NCI-H526 treated with DMSO at 0.1 percent for 48 hours (cell line): ENCODE measurements around the gene ARHGAP33.
"Not testable (repeated sequence)": the region's sequence is repeated elsewhere in the genome, so short reads cannot be mapped to it uniquely, and the experiment has no call there.

ENCODE experiments used
- DNase-seq: peaks from one replicate; lab custom pipeline; 2025; lab: John Stamatoyannopoulos, UW

ARHGAP33 gene

GRCh38 chr19:35755131-35755549 lies 20.2 kb upstream of the ARHGAP33 start:
- no peak for DNase-seq

DNA sequence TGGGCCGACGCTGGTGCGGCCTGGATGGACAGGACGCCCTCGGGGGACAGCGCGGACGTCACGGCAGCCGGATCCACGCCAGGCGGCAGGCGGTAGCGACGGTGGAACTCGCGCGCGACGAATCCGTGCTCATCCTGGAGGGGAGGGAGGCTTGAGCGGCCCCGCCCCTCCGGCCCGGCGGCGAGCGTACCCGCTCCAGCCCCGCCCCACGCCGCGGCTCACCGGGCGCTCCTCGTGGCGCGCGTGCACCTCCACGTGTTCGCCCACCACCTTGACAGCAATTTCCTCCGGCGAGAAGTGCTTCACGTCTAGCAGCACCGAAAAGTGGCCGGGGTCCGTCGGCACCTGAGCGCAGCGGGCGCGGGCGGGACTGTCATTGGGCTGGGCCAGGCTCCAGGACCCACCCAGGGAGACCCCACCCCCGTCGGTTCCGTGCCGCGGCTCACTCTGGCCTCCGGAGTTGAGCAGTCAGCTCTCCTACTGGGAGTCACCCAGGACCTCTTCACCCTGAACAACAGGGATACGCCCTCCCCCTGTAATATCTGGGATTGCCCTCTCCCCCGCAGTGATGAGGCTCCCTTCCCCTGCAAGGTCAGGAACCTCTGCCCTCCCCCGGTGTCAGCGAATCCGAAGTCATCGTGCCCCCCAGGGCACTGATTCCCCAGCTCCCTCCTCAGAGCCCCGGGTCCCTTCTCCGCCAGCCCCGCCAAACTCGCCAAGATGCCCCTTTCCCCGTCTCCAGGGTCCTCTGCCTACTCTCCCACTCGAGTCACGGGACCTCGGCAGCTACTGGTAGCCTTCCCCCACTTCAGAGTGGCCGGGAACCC lies 19.6 kb upstream of the ARHGAP33 start:
- no peak for DNase-seq

DNA sequence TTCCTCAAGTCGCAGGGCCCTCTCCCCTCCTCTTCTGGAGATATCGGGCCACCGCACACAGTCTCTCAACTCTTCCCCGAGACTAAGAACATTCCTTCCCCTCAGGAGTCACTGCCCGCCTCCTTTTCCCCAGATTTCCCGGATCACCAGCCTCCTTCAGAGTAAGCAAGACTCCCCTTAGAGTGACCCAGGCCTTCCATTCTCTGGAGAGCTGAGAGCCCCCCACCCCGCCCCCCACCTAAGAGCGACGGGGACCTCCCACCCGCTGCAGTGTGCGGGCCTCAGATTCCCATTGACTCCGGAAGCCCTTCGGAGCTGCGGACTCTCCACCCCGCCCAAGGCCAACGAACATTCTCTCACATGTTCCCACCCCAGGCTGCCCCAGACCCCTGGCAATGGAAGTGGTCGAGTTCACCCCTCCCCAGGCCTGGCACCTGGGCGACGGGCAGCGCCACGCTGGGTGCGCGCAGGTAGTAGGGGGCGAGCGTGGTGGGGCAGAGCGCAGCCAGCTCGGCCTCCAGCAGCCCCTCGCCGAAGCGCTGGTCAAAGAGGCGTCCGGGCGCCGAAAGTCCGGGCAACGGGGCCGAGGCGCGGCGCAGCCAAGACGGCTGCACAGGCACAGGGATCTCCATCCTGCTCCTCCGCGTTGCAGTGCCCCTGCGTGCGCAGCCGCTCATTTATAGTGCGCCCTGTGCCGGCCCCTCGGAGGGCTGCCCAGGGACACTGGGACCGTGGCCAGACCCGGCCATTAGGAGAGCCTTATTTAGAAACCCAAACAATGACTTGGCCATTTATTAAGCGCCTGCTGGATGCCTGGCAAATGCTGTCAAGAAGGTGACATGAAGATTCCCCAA lies 18.8 kb upstream of the ARHGAP33 start, which contains the start of gene HSPB6:
TSS of gene HSPB6 (minus strand) at position 653 of the 854 bp plus-strand sequence. CDS start at position 632, 21 bp downstream.
- DNase-seq: no peak

DNA sequence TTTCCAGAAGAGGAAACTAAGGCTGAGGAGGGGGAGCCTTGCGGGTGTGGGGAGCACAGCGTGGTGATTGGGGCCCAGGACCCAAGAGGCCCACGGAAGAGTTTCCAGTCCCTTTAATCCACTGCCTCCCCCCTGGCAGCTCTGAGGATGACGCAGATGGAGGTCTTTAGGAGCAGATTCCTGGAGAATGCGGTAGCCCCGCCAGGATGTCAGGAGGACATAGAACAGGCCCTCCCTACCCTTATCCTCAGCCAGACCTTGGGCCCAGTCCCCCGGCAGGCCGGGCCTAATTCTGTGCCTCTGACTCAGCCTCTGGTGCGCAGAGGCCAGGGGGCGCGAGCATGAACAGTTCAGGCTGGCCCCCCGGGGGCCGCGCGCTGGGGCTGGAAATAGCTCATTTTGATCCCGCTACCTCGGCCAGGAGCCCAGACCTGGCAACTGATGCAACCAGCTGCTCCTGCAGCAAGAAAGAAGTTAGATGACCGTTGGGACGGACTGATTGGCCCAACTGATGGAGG lies 18.1 kb upstream of the ARHGAP33 start:
- no peak for DNase-seq

DNA sequence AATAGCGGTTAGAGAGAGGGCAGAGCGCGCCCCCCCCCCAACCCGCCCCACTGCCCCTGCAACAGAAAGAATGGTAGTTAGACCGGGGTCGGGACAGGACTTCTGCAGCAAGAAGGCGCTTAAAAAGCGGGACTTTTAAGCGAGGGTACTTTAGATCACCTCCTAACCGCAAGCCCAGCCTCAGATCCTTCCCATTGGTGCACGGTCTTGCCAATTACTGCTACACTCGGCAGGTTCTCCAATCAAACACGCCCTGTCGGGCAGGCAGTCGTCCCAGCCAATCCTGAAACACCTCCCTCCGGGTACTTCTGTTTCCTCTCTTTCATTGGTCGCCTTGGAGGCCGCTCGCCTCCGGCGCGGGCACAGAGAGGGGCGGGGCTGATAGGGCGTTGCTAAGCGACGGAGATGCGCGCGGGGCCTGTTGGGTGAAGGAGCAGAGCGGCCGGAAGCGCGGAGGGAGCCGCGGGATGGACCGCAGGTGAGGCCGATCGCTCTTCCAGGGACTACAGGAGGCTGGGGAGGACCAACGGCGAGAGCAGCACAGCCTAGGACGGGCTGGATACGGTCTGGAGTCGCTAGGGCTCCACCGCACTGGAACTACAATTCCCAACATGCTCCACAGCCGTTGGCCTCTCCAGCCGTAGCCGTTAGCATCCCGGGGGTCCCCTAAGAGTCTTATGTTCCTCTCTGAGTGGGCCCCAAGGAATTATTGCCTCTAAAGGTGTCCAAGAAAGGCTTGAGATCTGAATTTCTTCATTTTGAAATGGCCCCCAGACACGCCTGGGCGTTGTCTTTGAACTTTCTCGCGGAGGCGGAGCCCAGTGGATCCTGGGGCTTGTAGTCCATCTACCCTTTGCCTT lies 17.4 kb upstream of the ARHGAP33 start, which contains the start of gene PROSER3:
TSS of gene PROSER3 (plus strand) at position 428 of the 860 bp plus-strand sequence. CDS start at position 468, 40 bp downstream.
- peak; percentile 100 for DNase-seq

- DNase-seq: no peak
Measured at GRCh38 chr19:35759697-35760096, 15.7 kb upstream of the ARHGAP33 start.

DNA sequence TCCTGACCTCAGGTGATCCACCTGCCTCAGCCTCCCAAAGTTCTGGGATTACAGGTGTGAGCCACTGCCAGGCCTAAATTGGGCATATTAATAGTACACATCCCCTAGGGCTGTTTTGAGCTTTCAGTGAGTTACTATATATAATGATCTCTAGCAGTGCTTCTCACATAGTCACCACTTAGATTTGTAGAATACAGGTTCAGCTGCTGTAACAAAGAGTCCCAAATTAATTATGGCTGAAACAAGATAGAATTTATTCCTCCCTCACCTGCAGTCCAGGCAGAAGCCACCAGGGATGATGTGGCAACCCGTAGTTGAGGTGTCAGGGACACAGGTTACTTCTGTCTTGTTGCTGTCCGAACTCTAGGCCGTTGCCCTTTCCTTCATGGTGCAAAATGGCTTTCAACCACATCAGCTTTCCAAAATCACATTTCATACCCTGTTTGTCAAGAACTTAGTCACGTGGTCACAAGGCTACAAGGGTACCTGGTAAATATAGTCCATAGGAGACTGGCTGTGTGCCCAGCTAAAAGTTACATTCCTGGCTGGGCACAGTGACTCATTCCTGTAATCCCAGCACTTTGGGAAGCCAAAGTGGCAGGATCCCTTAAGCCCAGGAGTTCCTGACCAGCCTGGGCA lies 14.5 kb upstream of the ARHGAP33 start:
- DNase-seq: no peak

DNA sequence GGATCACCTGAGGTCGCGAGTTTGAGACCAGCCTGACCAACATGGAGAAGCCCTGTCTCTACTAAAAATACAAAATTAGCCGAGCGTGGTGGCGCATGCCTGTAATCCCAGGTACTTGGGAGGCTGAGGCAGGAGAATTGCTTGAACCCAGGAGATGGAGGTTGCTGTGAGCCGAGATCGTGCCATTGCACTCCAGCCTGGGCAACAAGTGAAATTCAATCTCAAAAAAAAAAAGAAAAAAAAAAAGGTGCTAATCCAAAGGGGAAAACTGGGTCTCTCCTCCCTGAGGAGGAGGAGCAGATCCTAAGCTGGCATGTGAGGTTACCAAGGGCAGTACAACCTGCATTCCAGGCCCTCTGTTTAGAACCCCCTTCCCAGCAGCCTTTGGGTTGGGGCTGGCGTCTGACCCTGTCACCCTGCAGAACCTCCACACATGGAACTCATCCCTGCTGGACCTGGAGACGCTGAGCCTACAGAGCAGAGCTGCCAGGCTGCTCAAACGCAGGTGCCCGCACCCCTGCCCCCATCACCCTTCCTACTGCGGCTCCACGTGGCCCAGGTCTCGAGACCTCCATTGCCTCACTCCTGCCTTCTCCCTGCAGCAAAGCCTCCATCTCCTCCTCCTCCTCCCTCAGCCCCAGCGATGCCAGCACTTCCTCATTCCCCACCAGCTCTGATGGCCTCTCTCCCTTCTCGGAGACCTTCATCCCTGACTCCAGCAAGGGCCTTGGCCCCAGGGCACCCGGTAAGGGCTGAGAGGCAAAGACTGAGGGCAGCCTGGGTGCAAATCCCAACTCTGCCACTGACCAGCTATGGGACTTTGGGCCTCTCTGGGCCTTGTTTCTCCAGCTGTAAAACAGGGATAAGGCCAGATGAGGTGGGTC lies 10.7 kb upstream of the ARHGAP33 start:
- DNase-seq: no peak

DNA sequence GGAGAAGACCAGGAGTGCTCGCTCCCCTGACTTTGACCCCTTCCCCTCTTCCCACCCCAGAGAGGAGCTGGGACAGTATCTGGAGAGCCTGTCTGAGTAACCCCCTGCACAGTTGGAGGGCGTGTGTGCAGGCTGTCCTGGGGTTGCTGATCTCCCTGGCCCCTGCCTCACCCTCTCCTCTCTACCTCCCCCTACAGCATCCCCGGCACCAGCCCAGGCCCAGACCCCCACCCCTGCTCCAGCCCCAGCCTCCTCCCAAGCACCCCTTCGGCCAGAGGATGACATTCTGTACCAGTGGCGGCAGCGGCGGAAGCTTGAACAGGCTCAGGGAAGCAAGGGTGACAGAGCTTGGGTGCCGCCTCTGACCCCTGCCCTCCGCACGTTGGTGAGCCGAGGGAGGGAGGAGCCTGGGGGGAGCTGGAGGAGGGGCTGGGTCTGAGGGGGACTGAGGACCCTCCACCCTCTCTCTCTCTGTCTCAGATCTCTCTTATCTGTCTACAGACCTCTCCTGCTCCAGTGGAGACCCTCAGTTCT lies 8.7 kb upstream of the ARHGAP33 start:
- no peak for DNase-seq

- DNase-seq: peak; percentile 31
Measured at GRCh38 chr19:35767288-35768081, 7.9 kb upstream of the ARHGAP33 start.

DNA sequence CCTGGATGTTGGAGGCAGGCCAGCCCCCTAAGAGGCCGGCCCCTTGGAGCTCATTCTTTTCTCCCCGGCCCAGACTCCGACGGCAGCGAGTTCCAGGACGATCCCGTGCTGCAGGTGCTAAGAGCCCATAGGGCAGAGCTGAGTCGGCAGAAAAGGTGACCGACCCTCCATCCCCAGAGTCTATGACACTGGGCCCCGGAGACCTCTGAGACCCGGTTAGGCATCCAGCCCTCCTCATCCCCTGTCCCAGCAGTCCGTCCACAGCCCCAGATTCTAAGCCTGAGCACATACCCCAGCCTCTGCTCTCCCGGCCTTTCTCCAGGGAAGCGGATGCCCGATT lies 7.3 kb upstream of the ARHGAP33 start:
- DNase-seq: no peak

DNA sequence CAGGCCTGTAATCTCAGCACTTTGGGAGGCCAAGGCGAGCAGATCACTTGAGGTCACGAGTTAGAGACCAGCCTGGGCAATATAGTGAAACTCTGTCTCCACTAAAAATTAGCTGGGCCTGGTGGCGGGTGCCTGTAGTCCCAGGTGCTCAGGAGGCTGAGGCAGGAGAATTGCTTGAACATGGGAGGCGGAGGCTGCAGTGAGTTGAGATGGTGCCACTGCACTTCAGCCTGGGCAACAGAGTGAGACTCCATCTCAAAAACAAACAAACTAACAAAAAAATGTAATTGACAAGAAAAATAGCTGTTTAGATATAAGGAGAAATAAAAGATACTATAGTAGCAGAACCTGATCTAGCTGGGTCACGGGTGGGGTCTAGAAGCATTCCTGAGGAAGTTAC lies 3.0 kb upstream of the ARHGAP33 start:
- not testable (repeated sequence) for DNase-seq

GRCh38 chr19:35773020-35773806 lies 2.2 kb upstream of the ARHGAP33 start:
- DNase-seq: no peak

DNA sequence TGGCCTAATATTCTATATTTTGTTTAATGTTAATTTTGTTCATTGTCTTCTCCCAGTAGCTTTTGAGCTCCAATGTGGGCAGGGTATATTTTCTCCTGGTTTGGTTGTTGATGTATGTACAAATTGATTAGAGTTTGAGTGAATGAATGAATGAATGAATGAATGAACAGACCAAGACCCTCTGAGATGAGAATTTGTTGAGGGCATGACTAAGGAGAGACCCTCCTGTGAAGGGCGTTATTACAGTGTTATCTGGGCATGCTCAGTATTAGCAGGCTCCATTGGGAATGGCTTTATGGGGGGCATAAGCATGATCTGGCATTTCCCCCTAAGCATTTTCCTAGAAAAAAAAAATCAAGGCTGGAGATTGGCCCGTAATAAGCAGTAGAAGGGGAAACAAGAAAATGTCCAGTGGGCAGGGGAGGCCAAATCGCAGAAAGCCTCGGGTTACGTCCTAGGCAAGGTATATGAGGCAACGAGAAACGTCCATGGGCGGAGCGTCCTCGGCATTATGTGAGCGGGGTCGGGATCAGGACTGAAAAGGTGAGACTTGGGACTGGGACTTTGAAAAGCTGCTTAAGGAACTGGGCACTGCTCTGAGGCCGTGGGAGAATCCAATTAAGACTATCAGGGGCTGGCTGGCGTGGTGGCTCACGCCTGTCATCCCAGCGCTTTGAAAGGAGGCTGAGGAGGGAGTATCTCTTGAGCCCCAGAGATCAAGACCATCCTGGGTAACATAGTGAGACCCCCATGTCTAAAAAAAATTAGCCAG lies 904 bp upstream of the ARHGAP33 start:
- peak; percentile 36 for DNase-seq

- no peak for DNase-seq
Measured at GRCh38 chr19:35775046-35775297, 392 bp upstream of the ARHGAP33 start.

- no peak for DNase-seq
Measured at GRCh38 chr19:35776102-35776788, 881 bp downstream of the ARHGAP33 start.
